SK-N-SH (cell line): ENCODE measurements around the gene METTL1. TPM values are rescaled to one million over a fixed set of nuclear protein-coding genes. Genes with fewer than 3 reads are reported as not detected.
A peak's percentile ranks its signal among the peaks of the same experiment; 100 is the strongest.

Source experiments
- CTCF ChIA-PET: fragments of 300-600, 350-600 bp; formaldehyde crosslinking; extraction: SDS; loops from one replicate; lab custom pipeline; 2021; lab: Yijun Ruan, JAX
- POLR2A ChIA-PET: fragments of 350-600 bp; sonication (Branson Sonifier 250); formaldehyde crosslinking; extraction: SDS; loops from one replicate; lab custom pipeline; 2020; ENCODE audit warnings: antibody characterized with exemption, inconsistent platforms; lab: Yijun Ruan, JAX
- DNase-seq: peaks from one replicate; pipeline ENCODE4 v3.0.0; 2012
- H2AFZ ChIP-seq: fragments of 200-600 bp; sonication (generic); 2 replicates; pipeline ENCODE4 v1.8.1; 2016; ENCODE audit warnings: antibody characterized with exemption, mild to moderate bottlenecking, low read depth
- H3F3A ChIP-seq: fragments of 200-600 bp; sonication (generic); replicated peaks from 2 replicates; pipeline ENCODE3; 2016; ENCODE audit warnings: antibody characterized with exemption, mild to moderate bottlenecking; ENCODE audit not compliant: insufficient read depth
- H3K27ac ChIP-seq, 2 experiments: fragments of 200-500 bp in 1 of 2; fragments of 200-600 bp in 1 of 2; sonication (Bioruptor generic) in 1 of 2; sonication (generic), shearing (Covaris generic) in 1 of 2; 2 replicates each; pipeline versions ENCODE4 v1.5.1 to v1.6.1; 2014 to 2016; ENCODE audit warnings: low read depth in 2 of 2, inconsistent platforms in 1 of 2, low read length in 1 of 2, mild to moderate bottlenecking in 1 of 2, mixed read lengths in 1 of 2
- H3K27me3 ChIP-seq: fragments of 200-600 bp; sonication (generic), shearing (Covaris generic); 2 replicates; pipeline ENCODE4 v1.6.1; 2016; ENCODE audit warnings: mixed run types; ENCODE audit not compliant: insufficient read depth
- H3K36me3 ChIP-seq, 2 experiments: fragments of 200-500 bp in 1 of 2; fragments of 200-600 bp in 1 of 2; sonication (Bioruptor generic) in 1 of 2; sonication (generic) in 1 of 2; replicated peaks in 1 of 2; 2 replicates each; pipeline versions ENCODE3 to v1.5.1; 2014 to 2016; ENCODE audit warnings: low read length in 1 of 2, mild to moderate bottlenecking in 1 of 2; ENCODE audit not compliant: insufficient read depth in 2 of 2, control insufficient read depth in 1 of 2
- H3K4me1 ChIP-seq, 2 experiments: fragments of 200-500 bp in 1 of 2; fragments of 200-600 bp in 1 of 2; sonication (Bioruptor generic) in 1 of 2; sonication (generic), shearing (Covaris generic) in 1 of 2; 2 replicates each; pipeline versions ENCODE4 v1.5.1 to v1.6.1; 2014 to 2016; ENCODE audit warnings: low read depth in 1 of 2, low read length in 1 of 2, mixed run types in 1 of 2; ENCODE audit not compliant: insufficient read depth in 2 of 2, control insufficient read depth in 1 of 2
- H3K4me2 ChIP-seq: fragments of 200-600 bp; sonication (generic), shearing (Covaris generic); 2 replicates; pipeline ENCODE4 v1.6.1; 2017; ENCODE audit warnings: mixed run types
- H3K4me3 ChIP-seq, 2 experiments: fragments of 200-500 bp in 1 of 2; fragments of 200-600 bp in 1 of 2; sonication (Bioruptor generic) in 1 of 2; sonication (generic), shearing (Covaris generic) in 1 of 2; 2 replicates each; pipeline versions ENCODE4 v1.5.1 to v1.8.1; 2014 to 2016; ENCODE audit warnings: low read depth in 2 of 2, inconsistent platforms in 1 of 2, low read length in 1 of 2, mild to moderate bottlenecking in 1 of 2, mixed read lengths in 1 of 2, moderate library complexity in 1 of 2
- H3K79me2 ChIP-seq: fragments of 200-600 bp; sonication (generic); 2 replicates; pipeline ENCODE4 v1.8.1; 2017; ENCODE audit warnings: mild to moderate bottlenecking; ENCODE audit not compliant: insufficient read depth
- H3K9ac ChIP-seq: fragments of 200-600 bp; sonication (generic); 2 replicates; pipeline ENCODE4 v1.6.1; 2017; ENCODE audit warnings: mixed run types
- H3K9me2 ChIP-seq: fragments of 200-600 bp; sonication (generic); 2 replicates; pipeline ENCODE4 v1.6.1; 2017; ENCODE audit warnings: mixed run types
- H3K9me3 ChIP-seq: fragments of 200-600 bp; sonication (generic); 2 replicates; pipeline ENCODE4 v1.6.1; 2017; ENCODE audit warnings: mixed run types, mild to moderate bottlenecking, moderate library complexity
- H4K20me1 ChIP-seq: fragments of 200-600 bp; sonication (generic); 2 replicates; pipeline ENCODE4 v1.6.1; 2017; ENCODE audit warnings: mild to moderate bottlenecking, mixed run types; ENCODE audit not compliant: insufficient read depth
- ELF1 ChIP-seq: IDR thresholded peaks from 2 replicates; pipeline ENCODE4 v1.4.0; 2012
- EP300 ChIP-seq, 2 experiments: IDR thresholded peaks; 2 replicates each; pipeline versions ENCODE4 v1.4.0 to v1.6.1; 2012; ENCODE audit warnings: borderline replicate concordance in 1 of 2, low read depth in 1 of 2, low read length in 1 of 2
- FOXM1 ChIP-seq: IDR thresholded peaks from 2 replicates; pipeline ENCODE4 v1.4.0; 2012; ENCODE audit warnings: low read depth, mild to moderate bottlenecking
- GATA2 ChIP-seq: sonication (generic); formaldehyde crosslinking; IDR thresholded peaks from 2 replicates; pipeline ENCODE4 v1.5.0; 2020; ENCODE audit warnings: mild to moderate bottlenecking, missing genetic modification reagents
- MEF2A ChIP-seq: IDR thresholded peaks from 2 replicates; pipeline ENCODE4 v1.4.0; 2012; ENCODE audit warnings: low read depth, borderline replicate concordance
- MXI1 ChIP-seq: IDR thresholded peaks from 2 replicates; pipeline ENCODE4 v1.6.1; 2012; ENCODE audit warnings: mild to moderate bottlenecking, low read depth, low read length, improper control_type of control experiment
- NFIC ChIP-seq: IDR thresholded peaks from 2 replicates; pipeline ENCODE4 v1.4.0; 2012; ENCODE audit warnings: borderline replicate concordance
- POLR2AphosphoS5 ChIP-seq: IDR thresholded peaks from 2 replicates; pipeline ENCODE4 v1.6.1; 2012; ENCODE audit warnings: low read depth, low read length
- RAD21 ChIP-seq: IDR thresholded peaks from 2 replicates; pipeline ENCODE4 v1.6.1; 2012; ENCODE audit warnings: mild to moderate bottlenecking, low read length
- RCOR1 ChIP-seq: fragments of 150-350 bp; IDR thresholded peaks from 2 replicates; pipeline ENCODE4 v1.6.1; 2017; ENCODE audit warnings: antibody characterized with exemption, low read length
- RFX5 ChIP-seq: IDR thresholded peaks from 2 replicates; pipeline ENCODE4 v1.6.1; 2012; ENCODE audit warnings: mild to moderate bottlenecking, improper control_type of control experiment, low read length
- TAF1 ChIP-seq: IDR thresholded peaks from 2 replicates; pipeline ENCODE4 v1.6.1; 2012; ENCODE audit warnings: low read depth, mild to moderate bottlenecking, low read length, moderate library complexity, borderline replicate concordance
- TCF12 ChIP-seq: IDR thresholded peaks from 2 replicates; pipeline ENCODE4 v1.4.0; 2012
- TEAD4 ChIP-seq: IDR thresholded peaks from 2 replicates; pipeline ENCODE4 v1.4.0; 2012; ENCODE audit warnings: mild to moderate bottlenecking, borderline replicate concordance; ENCODE audit not compliant: insufficient read depth
- YY1 ChIP-seq: IDR thresholded peaks from 2 replicates; pipeline ENCODE4 v1.4.0; 2012; ENCODE audit warnings: low read depth, mild to moderate bottlenecking
- WGBS: methylation state at CpG from one replicate; pipeline ENCODE4 v1.1.6; 2017; ENCODE audit warnings: low lambda C conversion rate; 5-methylcytosine and 5-hydroxymethylcytosine counted together
- polyA plus RNA-seq, 3 experiments: library from polyadenylated mRNA; depleted of rRNA; stranded (reverse); fragments of >200 nt; gene quantifications; 2 replicates each; pipeline ENCODE4 v1.2.3, GENCODE V29; 2012
- TF ChIP-seq, protein P1 (sequence below): fragments of 150-350 bp; IDR thresholded peaks from 2 replicates; pipeline ENCODE4 v1.6.1; 2016; ENCODE audit warnings: mild to moderate bottlenecking, low read depth, low read length
- TF ChIP-seq, protein P2 (sequence below): fragments of 200-600 bp; sonication (generic); IDR thresholded peaks from 2 replicates; pipeline ENCODE4 v1.6.1; 2017; ENCODE audit warnings: antibody characterized with exemption, mild to moderate bottlenecking, moderate library complexity
- TF ChIP-seq, protein P3 (sequence below): fragments of 150-350 bp; IDR thresholded peaks from 2 replicates; pipeline ENCODE4 v1.6.1; 2017; ENCODE audit warnings: antibody characterized with exemption, low read length, low read depth, borderline replicate concordance

METTL1 gene
- polyA plus RNA-seq, 1 of the 3 experiments (the other 2 are of a cell fraction): 28.0 TPM

DNA sequence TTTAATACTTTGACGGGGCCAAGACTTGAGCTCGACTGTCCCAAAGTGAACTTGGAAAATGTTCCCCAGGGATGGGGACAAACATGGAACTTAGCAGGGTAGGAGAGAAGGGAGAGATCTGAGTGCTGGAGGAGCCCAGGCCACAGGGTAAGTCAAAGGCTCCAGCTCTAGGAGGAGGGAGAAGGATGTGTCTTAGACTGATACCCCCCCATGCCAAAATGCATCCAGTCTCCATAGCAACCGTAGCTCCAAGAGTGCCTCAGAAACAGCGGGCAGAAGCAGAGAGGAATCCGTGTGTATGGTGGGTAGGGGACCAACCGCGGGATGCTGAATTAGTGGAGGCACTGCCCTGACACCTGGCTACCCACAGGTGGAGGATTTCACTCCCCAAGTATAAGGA is 32.5 kb downstream of the METTL1 start:
- H3K27me3 ChIP-seq: no peaks in the 10 kb centered on the region
- peak overlapping the region; percentile 87; the same call in 1 of the 2 replicates for H3K4me2 ChIP-seq
- peaks cover 18% of the 10 kb centered on the region for H3F3A ChIP-seq
- TF ChIP-seq RCOR1: no peak
- TF ChIP-seq GATA2 (CRISPR knock-in tag): no peak
- no peak for TF ChIP-seq NFIC
- TF ChIP-seq, protein P1, sequence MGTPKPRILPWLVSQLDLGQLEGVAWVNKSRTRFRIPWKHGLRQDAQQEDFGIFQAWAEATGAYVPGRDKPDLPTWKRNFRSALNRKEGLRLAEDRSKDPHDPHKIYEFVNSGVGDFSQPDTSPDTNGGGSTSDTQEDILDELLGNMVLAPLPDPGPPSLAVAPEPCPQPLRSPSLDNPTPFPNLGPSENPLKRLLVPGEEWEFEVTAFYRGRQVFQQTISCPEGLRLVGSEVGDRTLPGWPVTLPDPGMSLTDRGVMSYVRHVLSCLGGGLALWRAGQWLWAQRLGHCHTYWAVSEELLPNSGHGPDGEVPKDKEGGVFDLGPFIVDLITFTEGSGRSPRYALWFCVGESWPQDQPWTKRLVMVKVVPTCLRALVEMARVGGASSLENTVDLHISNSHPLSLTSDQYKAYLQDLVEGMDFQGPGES: no peak
- TF ChIP-seq MEF2A: no peak
- TF ChIP-seq TCF12: no peak
- TF ChIP-seq EP300 (IDR thresholded peaks at IDR 0.05; ENCODE audit: borderline replicate concordance in 1 of 2, low read depth in 1 of 2, low read length in 1 of 2): no peak
- TF ChIP-seq MXI1: no peak
- no peak for TF ChIP-seq FOXM1
- no peak for TF ChIP-seq TAF1
- no peak for TF ChIP-seq YY1
- no peak for TF ChIP-seq RFX5
- no peak for TF ChIP-seq TEAD4
- TF ChIP-seq RAD21: no peak
- TF ChIP-seq, protein P2, sequence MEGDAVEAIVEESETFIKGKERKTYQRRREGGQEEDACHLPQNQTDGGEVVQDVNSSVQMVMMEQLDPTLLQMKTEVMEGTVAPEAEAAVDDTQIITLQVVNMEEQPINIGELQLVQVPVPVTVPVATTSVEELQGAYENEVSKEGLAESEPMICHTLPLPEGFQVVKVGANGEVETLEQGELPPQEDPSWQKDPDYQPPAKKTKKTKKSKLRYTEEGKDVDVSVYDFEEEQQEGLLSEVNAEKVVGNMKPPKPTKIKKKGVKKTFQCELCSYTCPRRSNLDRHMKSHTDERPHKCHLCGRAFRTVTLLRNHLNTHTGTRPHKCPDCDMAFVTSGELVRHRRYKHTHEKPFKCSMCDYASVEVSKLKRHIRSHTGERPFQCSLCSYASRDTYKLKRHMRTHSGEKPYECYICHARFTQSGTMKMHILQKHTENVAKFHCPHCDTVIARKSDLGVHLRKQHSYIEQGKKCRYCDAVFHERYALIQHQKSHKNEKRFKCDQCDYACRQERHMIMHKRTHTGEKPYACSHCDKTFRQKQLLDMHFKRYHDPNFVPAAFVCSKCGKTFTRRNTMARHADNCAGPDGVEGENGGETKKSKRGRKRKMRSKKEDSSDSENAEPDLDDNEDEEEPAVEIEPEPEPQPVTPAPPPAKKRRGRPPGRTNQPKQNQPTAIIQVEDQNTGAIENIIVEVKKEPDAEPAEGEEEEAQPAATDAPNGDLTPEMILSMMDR: no peak
- TF ChIP-seq POLR2AphosphoS5: no peak
- TF ChIP-seq, protein P3, sequence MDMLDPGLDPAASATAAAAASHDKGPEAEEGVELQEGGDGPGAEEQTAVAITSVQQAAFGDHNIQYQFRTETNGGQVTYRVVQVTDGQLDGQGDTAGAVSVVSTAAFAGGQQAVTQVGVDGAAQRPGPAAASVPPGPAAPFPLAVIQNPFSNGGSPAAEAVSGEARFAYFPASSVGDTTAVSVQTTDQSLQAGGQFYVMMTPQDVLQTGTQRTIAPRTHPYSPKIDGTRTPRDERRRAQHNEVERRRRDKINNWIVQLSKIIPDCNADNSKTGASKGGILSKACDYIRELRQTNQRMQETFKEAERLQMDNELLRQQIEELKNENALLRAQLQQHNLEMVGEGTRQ: no peak
- TF ChIP-seq ELF1: no peak
- no peak for DNase-seq
- POLR2A ChIA-PET: no interaction called here
- WGBS: 49% methylated on average over 7 of the region's 7 CpGs
- no peaks in the 10 kb centered on the region for H4K20me1 ChIP-seq
- H3K79me2 ChIP-seq: no peaks in the 10 kb centered on the region
- CTCF ChIA-PET: interaction anchor here (0.7 to 7.1 kb wide), 6 partner anchors 9 to 156 kb away, joined by 3 to 133 read pairs (median 6); no protein-coding TSS in a partner anchor
- no peaks in the 10 kb centered on the region for H3K9me3 ChIP-seq
- peak overlapping the region in 1 of 2 experiments; percentile 5; a peak in 1 of 4 replicates for H3K27ac ChIP-seq
- H3K4me3 ChIP-seq: peak overlapping the region in 1 of 2 experiments; percentile 63; a peak in 1 of 4 replicates
- H3K9ac ChIP-seq: no peak overlapping the region
- no peaks in the 10 kb centered on the region for H3K9me2 ChIP-seq
- peaks cover 0 to 35% of the 10 kb centered on the region in 2 experiments; a peak in 2 of 4 replicates for H3K4me1 ChIP-seq
- H3K36me3 ChIP-seq: no peaks in the 10 kb centered on the region
- H2AFZ ChIP-seq: no peak overlapping the region
